Measurements from ENCODE around the gene AVPR2. TPM values are rescaled to one million over a fixed set of nuclear protein-coding genes. Genes with fewer than 3 reads are reported as not detected.

The AVPR2 gene
- total RNA-seq (2022; extraction: Qiagen RNA extraction) = 0.06 to 0.17 TPM (median 0.15 TPM) in 4 of 5 replicates, not detected in the other

GRCh38 chrX:153903991-153904957, at the start of gene AVPR2:
Gene AVPR2, plus strand, starts transcription at chrX:153904673. Its CDS starts 473 bp downstream, at chrX:153905146.

GRCh38 chrX:153885968-153886903, 18.2 kb upstream of the AVPR2 start, which contains the start of gene L1CAM:
Gene L1CAM, minus strand, starts transcription at chrX:153886173. Its CDS starts 10,337 bp downstream, at chrX:153875836.

GRCh38 chrX:153925739-153926551, 21.5 kb downstream of the AVPR2 start, which contains the start of gene ARHGAP4:
Gene ARHGAP4, minus strand, starts transcription at chrX:153926264. Its CDS starts 62 bp downstream, at chrX:153926202.

GRCh38 chrX:153934762-153935325, 30.4 kb downstream of the AVPR2 start, which contains the start of gene NAA10:
Gene NAA10, minus strand, starts transcription at chrX:153935037. Its CDS starts 133 bp downstream, at chrX:153934904.

GRCh38 chrX:153944140-153944799, 39.8 kb downstream of the AVPR2 start, which contains the start of gene RENBP:
Gene RENBP, minus strand, starts transcription at chrX:153944643. Its CDS starts 33 bp downstream, at chrX:153944610.

Other genes starting within 250 kb of the AVPR2 start
- gene PNCK, start 230.9 kb upstream of the AVPR2 start, total RNA-seq (2022; extraction: Qiagen RNA extraction) = 0.21 to 0.37 TPM (median 0.24 TPM) in 3 of 5 replicates, not detected in the others
- 10.0 to 13.6 TPM (median 11.9 TPM) in 5 replicates for gene SLC6A8, start 216.7 kb upstream of the AVPR2 start, total RNA-seq (2022; extraction: Qiagen RNA extraction)
- 371 to 467 TPM (median 387 TPM) in 5 replicates for gene BCAP31, start 180.3 kb upstream of the AVPR2 start, total RNA-seq (2022; extraction: Qiagen RNA extraction)
- gene ABCD1, start 179.8 kb upstream of the AVPR2 start, total RNA-seq (2022; extraction: Qiagen RNA extraction) = 2.6 to 4.5 TPM (median 4.3 TPM) in 5 replicates
- gene PLXNB3, start 140.4 kb upstream of the AVPR2 start, total RNA-seq (2022; extraction: Qiagen RNA extraction) = 1.6 to 4.2 TPM (median 3.6 TPM) in 5 replicates
- 0.02 to 0.45 TPM (median 0.05 TPM) in 4 of 5 replicates, not detected in the other for gene SRPK3, start 123.6 kb upstream of the AVPR2 start, total RNA-seq (2022; extraction: Qiagen RNA extraction)
- 61.4 to 65.8 TPM (median 64.4 TPM) in 5 replicates for gene IDH3G, start 110.3 kb upstream of the AVPR2 start, total RNA-seq (2022; extraction: Qiagen RNA extraction)
- gene SSR4, start 110.0 kb upstream of the AVPR2 start, total RNA-seq (2022; extraction: Qiagen RNA extraction) = 380 to 464 TPM (median 423 TPM) in 5 replicates
- gene PDZD4, start 74.1 kb upstream of the AVPR2 start, total RNA-seq (2022; extraction: Qiagen RNA extraction) = 2.2 to 4.3 TPM (median 3.6 TPM) in 5 replicates
- gene L1CAM, start 18.5 kb upstream of the AVPR2 start, total RNA-seq (2022; extraction: Qiagen RNA extraction) = 19.7 to 25.6 TPM (median 22.5 TPM) in 5 replicates
- 1.1 to 2.4 TPM (median 1.7 TPM) in 5 replicates for gene ARHGAP4, start 21.6 kb downstream of the AVPR2 start, total RNA-seq (2022; extraction: Qiagen RNA extraction)
- 208 to 243 TPM (median 229 TPM) in 5 replicates for gene NAA10, start 30.4 kb downstream of the AVPR2 start, total RNA-seq (2022; extraction: Qiagen RNA extraction)
- 0.10 to 0.16 TPM in 2 of 5 replicates, not detected in the others for gene RENBP, start 40.0 kb downstream of the AVPR2 start, total RNA-seq (2022; extraction: Qiagen RNA extraction)
- 31.7 to 41.9 TPM (median 40.9 TPM) in 5 replicates for gene HCFC1, start 67.1 kb downstream of the AVPR2 start, total RNA-seq (2022; extraction: Qiagen RNA extraction)
- gene TMEM187, start 68.1 kb downstream of the AVPR2 start, total RNA-seq (2022; extraction: Qiagen RNA extraction) = 5.4 to 6.7 TPM (median 5.6 TPM) in 5 replicates
- 198 to 223 TPM (median 223 TPM) in 5 replicates for gene IRAK1, start 115.2 kb downstream of the AVPR2 start, total RNA-seq (2022; extraction: Qiagen RNA extraction)
- 17.2 to 21.6 TPM (median 19.6 TPM) in 5 replicates for gene MECP2, start 193.0 kb downstream of the AVPR2 start, total RNA-seq (2022; extraction: Qiagen RNA extraction)
- gene OPN1LW, start 239.6 kb downstream of the AVPR2 start, total RNA-seq (2022; extraction: Qiagen RNA extraction) = not detected in 5 replicates

Measured in A549 treated with CORT108297 at 1 μM for 4 hours (cell line).